Measurements from ENCODE around the gene ZNF609.

The ZNF609 gene

GRCh38 chr15:64507293-64507802 is 47.0 kb downstream of the ZNF609 start:
- no peak for DNase-seq

DNA sequence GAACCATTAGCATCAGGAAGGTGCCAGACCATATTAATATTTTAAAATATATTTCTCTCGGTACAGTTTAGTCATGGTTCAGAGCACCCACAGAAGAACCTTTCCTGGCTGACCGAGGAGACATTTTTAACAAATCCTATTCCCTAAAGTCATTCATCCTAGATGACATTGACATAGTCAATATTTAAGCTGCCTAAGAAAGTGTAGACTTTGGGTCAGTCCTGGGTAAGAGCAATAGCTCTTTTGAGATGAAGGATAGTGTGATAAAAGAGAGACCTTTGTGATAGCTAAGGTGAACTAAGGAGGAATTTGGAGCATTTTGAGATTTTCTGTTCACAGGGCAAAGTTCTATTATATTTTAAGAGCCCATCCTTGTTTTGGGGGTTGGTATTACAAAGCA is 47.5 kb downstream of the ZNF609 start:
- no peak for DNase-seq

- DNase-seq = no peak
Measured at GRCh38 chr15:64513823-64514222, 53.4 kb downstream of the ZNF609 start.

DNA sequence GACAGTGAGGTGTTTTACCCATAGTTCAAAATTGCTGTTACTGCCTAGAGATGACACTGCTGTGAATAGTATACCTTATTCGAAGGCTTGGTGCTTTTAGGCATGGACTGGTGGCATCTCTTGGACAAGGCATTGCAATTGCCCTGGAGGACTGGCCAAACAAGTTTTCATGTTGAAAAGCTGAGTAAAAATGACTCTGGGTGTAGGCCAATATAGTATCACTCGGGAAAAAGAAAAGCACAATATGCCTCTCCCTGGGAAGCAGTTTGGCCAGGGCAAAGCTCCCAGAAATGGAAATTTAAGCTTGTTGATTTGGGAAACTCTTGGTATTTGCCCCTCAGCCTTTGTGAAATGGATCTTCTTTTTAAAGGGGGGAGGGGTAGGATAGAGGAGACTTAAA is 54.8 kb downstream of the ZNF609 start:
- no peak for DNase-seq

DNA sequence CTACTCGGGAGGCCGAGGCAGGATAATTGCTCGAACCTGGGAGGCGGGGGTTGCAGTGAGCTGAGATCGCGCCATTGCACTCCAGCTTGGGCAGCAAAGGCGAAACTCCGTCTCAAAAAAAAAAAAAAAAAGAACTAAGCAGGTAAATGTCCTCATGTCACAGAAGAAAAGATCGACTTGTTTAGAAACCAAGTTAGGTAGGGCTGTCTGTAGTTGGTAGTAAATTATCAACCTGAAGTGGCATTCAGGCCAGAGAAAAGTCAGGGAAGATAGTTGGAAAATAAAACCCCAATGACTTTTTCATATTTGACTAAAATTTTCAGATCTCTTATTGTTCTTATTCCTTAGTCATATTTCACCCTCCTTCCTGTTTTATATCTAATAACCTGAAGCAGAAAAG is 55.4 kb downstream of the ZNF609 start:
- DNase-seq = no peak

DNA sequence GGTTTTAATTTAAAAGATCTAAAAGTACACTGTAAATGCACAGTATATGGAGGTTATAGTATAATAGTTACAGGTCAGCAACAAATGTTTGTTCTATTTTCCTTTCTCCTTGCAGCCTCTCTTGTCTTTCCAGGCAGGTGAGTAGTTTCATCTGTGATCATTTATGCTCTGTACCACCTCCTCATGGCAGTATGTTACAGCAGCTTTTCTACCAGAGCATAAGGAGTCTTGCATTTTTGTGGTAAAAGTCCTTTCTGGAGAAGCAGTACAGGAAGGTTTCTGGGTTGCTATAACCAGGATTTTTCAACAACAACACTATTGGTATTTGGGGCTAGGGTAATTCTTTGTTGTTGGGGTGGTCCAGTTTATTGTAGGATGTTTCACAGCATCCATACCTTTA is 59.5 kb downstream of the ZNF609 start:
- no peak for DNase-seq

DNA sequence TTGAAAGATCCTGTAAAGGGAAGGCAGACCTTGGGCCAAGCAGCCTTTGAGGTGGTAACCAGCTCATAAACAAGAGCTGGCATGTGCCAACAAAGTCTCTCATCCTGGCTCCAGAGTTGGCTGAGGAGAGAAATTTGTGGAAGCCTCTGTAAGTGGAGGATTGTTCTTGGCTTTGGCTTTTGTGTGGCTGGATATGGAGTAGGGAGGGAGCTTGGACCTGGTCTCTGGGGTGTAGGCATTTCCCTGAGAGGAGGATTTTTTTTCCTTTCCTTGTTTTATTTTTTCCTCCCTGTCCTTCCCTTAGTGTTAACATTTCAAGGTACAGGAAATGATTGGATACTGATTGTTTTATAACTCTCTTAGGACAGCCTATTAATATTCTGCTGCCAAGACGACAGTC is 60.8 kb downstream of the ZNF609 start:
- DNase-seq = no peak

- DNase-seq = no peak
Measured at GRCh38 chr15:64521726-64522164, 61.4 kb downstream of the ZNF609 start.

DNA sequence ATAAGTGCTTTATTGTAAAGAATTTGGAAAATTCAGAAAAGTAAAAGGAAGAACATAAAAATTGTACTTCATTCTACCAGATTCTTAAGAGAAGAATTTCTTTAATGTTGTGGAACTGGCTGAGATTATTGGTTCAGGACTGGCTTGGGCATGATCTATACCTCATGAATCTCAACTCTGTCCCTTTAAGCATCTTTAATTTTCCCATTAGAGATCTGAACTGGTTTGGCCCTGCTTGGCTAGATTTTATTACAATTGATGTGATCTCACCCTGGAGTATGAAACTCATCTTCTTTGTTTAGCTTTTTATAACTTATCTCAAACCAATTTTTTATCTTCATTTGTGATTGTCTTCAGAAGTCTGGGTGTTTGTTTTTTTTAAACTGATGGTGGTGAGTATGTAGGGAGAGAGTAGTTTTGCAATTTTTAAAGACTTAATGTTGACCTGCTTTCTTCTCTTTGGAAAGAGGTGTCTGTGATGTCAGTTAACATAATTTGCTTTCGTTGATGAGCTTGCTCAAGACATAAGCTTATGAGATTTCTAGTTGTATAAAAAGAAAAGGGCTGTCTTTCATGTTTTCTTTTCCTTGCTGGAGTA is 61.9 kb downstream of the ZNF609 start:
- DNase-seq = no peak

GRCh38 chr15:64523240-64523639 is 62.9 kb downstream of the ZNF609 start:
- DNase-seq = no peak

GRCh38 chr15:64524778-64525177 is 64.4 kb downstream of the ZNF609 start:
- no peak for DNase-seq

GRCh38 chr15:64525828-64526530 is 65.6 kb downstream of the ZNF609 start:
- DNase-seq = no peak

GRCh38 chr15:64527263-64527984 is 67.0 kb downstream of the ZNF609 start:
- DNase-seq = no peak

DNA sequence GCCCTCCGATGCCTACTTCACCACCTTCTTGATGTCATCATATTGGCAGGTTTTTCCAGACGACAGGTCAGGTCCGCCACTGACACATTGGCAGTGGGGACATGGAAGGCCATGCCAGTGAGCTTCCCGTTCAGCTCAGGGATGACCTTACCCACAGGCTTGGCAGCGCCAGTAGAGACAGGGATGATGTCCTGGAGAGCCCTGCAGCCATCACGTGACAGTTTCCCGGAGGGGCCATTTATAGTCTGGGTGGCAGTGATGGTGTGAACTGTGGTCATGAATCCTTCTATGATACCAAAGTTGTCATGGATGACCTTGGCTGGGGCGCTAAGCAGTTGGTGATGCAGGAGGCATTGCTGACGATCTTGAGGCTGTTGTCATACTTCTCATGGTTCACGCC is 68.5 kb downstream of the ZNF609 start:
- DNase-seq = no peak

- no peak for DNase-seq
Measured at GRCh38 chr15:64530472-64530871, 70.1 kb downstream of the ZNF609 start.

DNA sequence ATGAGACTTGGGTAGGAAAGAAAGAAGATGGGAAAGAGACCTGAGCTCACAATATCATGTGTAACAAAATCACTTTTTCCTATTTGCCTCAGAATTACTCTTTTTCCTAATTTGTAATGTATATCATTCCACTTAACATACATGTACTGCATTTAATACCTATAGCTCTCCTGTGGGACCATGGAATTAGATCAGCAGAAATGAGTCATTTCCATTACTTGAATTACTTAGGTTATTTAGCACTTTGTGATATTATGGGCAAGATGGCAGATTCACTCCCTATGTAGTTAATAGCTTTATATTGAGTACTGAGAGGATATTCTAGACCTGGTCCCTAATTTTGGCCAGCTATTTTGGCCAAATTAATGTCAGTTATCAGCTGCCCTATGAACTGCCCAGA is 70.5 kb downstream of the ZNF609 start:
- no peak for DNase-seq

- no peak for DNase-seq
Measured at GRCh38 chr15:64532521-64533315, 72.3 kb downstream of the ZNF609 start.

GRCh38 chr15:64535460-64536243 is 75.3 kb downstream of the ZNF609 start:
- no peak for DNase-seq

DNA sequence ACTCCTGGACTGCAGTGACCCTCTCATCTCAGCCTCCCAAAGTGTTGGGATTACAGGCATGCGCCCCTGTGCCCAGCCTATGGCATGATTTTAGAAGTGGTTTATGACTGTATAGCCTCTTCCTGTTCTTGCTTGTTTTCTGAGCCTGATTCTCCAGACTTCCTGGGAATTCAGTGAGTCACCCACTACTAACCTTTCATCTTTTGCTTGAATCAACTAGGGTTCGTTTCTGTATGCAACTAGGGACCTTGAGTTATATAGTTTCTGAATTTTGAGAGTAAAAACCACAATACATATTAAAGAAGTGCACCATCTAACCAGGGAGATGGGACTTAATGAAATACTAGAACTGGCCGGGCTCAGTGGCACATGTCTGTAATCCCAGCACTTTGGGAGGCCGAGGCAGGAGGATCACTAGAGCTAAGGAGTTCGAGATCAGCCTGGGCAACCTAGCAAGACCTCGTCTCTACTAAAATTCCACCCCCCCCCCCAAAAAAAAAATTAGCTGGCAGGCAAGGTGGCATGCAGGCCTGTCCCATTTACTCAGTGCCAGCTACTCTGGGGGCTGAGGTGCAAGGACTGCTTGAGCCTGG is 76.0 kb downstream of the ZNF609 start:
- DNase-seq = no peak

DNA sequence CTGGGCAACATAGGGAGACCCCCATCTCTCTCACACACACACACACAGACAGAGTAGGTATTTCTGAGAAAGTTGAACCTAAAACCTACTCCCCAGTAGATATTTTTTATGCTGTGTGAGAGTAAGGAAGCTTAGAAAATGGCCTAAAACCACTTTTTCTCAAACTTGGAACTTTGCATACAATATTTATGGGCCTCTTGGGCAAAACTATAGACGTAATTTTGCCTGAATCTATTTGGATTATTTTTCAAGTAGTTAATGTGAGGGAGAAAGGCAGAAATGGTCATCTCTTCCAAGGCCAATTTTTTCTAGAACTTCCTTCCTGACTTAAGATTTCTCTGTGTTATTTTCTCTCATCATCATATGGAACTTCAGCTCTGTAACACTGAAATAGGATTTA is 81.7 kb downstream of the ZNF609 start:
- no peak for DNase-seq

- DNase-seq = no peak
Measured at GRCh38 chr15:64544450-64544849, 84.1 kb downstream of the ZNF609 start.

DNA sequence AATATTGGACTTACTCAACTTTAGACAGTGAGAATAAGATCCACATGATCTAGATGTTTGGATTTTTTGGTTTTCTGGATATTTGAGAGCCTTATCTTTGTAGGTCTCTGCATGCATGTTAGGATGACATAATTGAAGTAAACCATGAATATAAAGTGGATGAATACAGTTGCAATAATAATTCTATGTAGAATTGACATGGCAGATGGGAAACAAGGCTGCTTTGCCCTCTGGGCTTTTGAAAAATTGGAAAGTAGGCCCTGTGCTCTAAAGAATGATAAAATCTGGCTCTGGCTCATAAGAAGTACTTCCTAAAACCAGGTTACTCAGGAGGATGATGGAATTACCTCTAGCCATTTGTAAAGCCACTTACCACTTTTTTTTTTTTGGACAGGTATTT is 86.9 kb downstream of the ZNF609 start:
- DNase-seq = no peak

Measured in activated CD4-positive, CD25-positive, alpha-beta regulatory T cell treated with anti-CD3 and anti-CD28 coated beads, Interleukin-2, amount 50 U/mL, for 72 hours (primary cell).